CD14-positive monocyte (primary cell): ENCODE results near the gene SCAPER. TPM values are rescaled to one million over a fixed set of nuclear protein-coding genes. Genes with fewer than 3 reads are reported as not detected.

Experiments
- DNase-seq, 3 donors: peaks; one replicate each; pipeline ENCODE4 v3.0.0-alpha.2; 2011 to 2022
- H2AFZ ChIP-seq: 2 replicates; pipeline ENCODE4 v1.6.0; 2012; ENCODE audit warnings: mild to moderate bottlenecking, low read depth, low read length, inconsistent platforms; ENCODE audit not compliant: insufficient read depth, poor library complexity, severe bottlenecking
- H3K27ac ChIP-seq, 2 donors: 1 replicate in 1 of 2; 2 replicates in 1 of 2; pipeline ENCODE4 v1.5.1; 2012 to 2013; ENCODE audit warnings: low read length in 2 of 2, control low read depth in 1 of 2, inconsistent platforms in 1 of 2, low read depth in 1 of 2, mild to moderate bottlenecking in 1 of 2
- H3K27me3 ChIP-seq, 2 donors: one replicate each; pipeline versions ENCODE4 v1.6.0 to v1.6.1; 2011 to 2013; ENCODE audit warnings: low read length in 2 of 2; ENCODE audit not compliant: control insufficient read depth in 2 of 2, insufficient read depth in 2 of 2
- H3K36me3 ChIP-seq, 2 donors: replicated peaks in 1 of 2; 1 replicate in 1 of 2; 2 replicates in 1 of 2; pipeline versions ENCODE4 v1.5.1 to v1.6.1; 2012 to 2013; ENCODE audit warnings: low read length in 2 of 2, control low read depth in 1 of 2, inconsistent platforms in 1 of 2, mild to moderate bottlenecking in 1 of 2; ENCODE audit not compliant: insufficient read depth in 2 of 2, control insufficient read depth in 1 of 2
- H3K4me1 ChIP-seq, 2 donors: 1 replicate in 1 of 2; 2 replicates in 1 of 2; pipeline versions ENCODE4 v1.5.1 to v1.6.1; 2012 to 2013; ENCODE audit warnings: low read length in 2 of 2, control low read depth in 1 of 2, inconsistent platforms in 1 of 2, mild to moderate bottlenecking in 1 of 2, moderate library complexity in 1 of 2; ENCODE audit not compliant: insufficient read depth in 2 of 2, control insufficient read depth in 1 of 2
- H3K4me2 ChIP-seq: replicated peaks from 2 replicates; pipeline ENCODE3; 2012; ENCODE audit warnings: low read length, moderate library complexity, mild to moderate bottlenecking; ENCODE audit not compliant: poor library complexity, severe bottlenecking; ENCODE audit errors: extremely low read depth
- H3K4me3 ChIP-seq, 3 experiments: fragments of 200-600 bp in 1 of 3; sonication (generic) in 1 of 3; replicated peaks in 1 of 3; 1 replicate in 2 of 3; 2 replicates in 1 of 3; pipeline ENCODE4 v1.5.1; 2011 to 2013; ENCODE audit warnings: low read length in 3 of 3, mild to moderate bottlenecking in 3 of 3, control low read depth in 2 of 3, low read depth in 2 of 3, inconsistent platforms in 1 of 3, moderate library complexity in 1 of 3
- H3K79me2 ChIP-seq: 2 replicates; pipeline ENCODE4 v1.6.0; 2012; ENCODE audit warnings: mild to moderate bottlenecking, control low read depth, inconsistent platforms, low read length, moderate library complexity; ENCODE audit not compliant: insufficient read depth
- H3K9ac ChIP-seq: 2 replicates; pipeline ENCODE4 v1.6.0; 2017; ENCODE audit warnings: low read length, mild to moderate bottlenecking; ENCODE audit not compliant: insufficient read depth, poor library complexity, severe bottlenecking
- H3K9me3 ChIP-seq, 2 donors: replicated peaks in 1 of 2; 1 replicate in 1 of 2; 2 replicates in 1 of 2; pipeline versions ENCODE4 v1.5.1 to v1.6.1; 2012 to 2013; ENCODE audit warnings: low read length in 2 of 2, control low read depth in 1 of 2; ENCODE audit not compliant: control insufficient read depth in 1 of 2, insufficient read depth in 1 of 2
- H4K20me1 ChIP-seq: 2 replicates; pipeline ENCODE4 v1.6.0; 2012; ENCODE audit warnings: mild to moderate bottlenecking, low read length, control low read depth, moderate library complexity; ENCODE audit not compliant: insufficient read depth
- H3K27ac Mint-ChIP-seq, 7 donors: one replicate each; pipeline ENCODE4 v1.8.0; 2020; ENCODE audit warnings: mild to moderate bottlenecking in 7 of 7, mixed read lengths in 7 of 7, moderate library complexity in 6 of 7, inconsistent platforms in 2 of 7
- H3K27me3 Mint-ChIP-seq, 3 donors: one replicate each; pipeline ENCODE4 v1.8.0; 2021 to 2022; ENCODE audit warnings: low read depth in 3 of 3, mild to moderate bottlenecking in 3 of 3, mixed read lengths in 3 of 3, moderate library complexity in 3 of 3, inconsistent platforms in 1 of 3
- H3K36me3 Mint-ChIP-seq, 2 donors: one replicate each; pipeline ENCODE4 v1.8.0; 2020; ENCODE audit warnings: mixed read lengths in 2 of 2, inconsistent platforms in 1 of 2, mild to moderate bottlenecking in 1 of 2
- H3K4me1 Mint-ChIP-seq: one replicate; pipeline ENCODE4 v1.8.0; 2020; ENCODE audit warnings: mild to moderate bottlenecking, mixed read lengths
- H3K4me3 Mint-ChIP-seq, 2 donors: one replicate each; pipeline ENCODE4 v1.8.0; 2020; ENCODE audit warnings: mild to moderate bottlenecking in 2 of 2, mixed read lengths in 2 of 2, moderate library complexity in 1 of 2
- H3K9me3 Mint-ChIP-seq, 7 donors: one replicate each; pipeline ENCODE4 v1.8.0; 2020 to 2022; ENCODE audit warnings: mixed read lengths in 7 of 7, mild to moderate bottlenecking in 6 of 7, moderate library complexity in 6 of 7, inconsistent platforms in 2 of 7
- WGBS: methylation state at CpG from one replicate; pipeline ENCODE4 v1.1.5; 2013; ENCODE audit warnings: missing lambda C conversion rate; ENCODE audit not compliant: insufficient coverage; 5-methylcytosine and 5-hydroxymethylcytosine counted together
- intact Hi-C, 2 donors: fragments of 100-400 bp; cut with micrococcal nuclease; formaldehyde crosslinking; loops; one replicate each; pipeline versions ENCODE4 v1.15.0 to v1.15.1; 2023
- polyA plus RNA-seq, 3 donors: library from polyadenylated mRNA; depleted of rRNA in 1 of 3; unstranded in 2 of 3; stranded (reverse) in 1 of 3; fragments of 300-500 nt in 2 of 3; fragments of >200 nt in 1 of 3; fragmentation: Illumina TruSeq in 2 of 3; gene quantifications; 1 replicate in 2 of 3; 2 replicates in 1 of 3; pipeline ENCODE4 v1.2.3, GENCODE V29; 2012 to 2021
- TF ChIP-seq, protein P1 (sequence below): fragments of 200-600 bp; IDR thresholded peaks from one replicate; pipeline ENCODE4 v1.8.0; 2022; ENCODE audit warnings: antibody characterized with exemption, mild to moderate bottlenecking

The SCAPER gene
- polyA plus RNA-seq, 3 donors, result 2.5 to 5.4 (median 4.2) TPM

DNA sequence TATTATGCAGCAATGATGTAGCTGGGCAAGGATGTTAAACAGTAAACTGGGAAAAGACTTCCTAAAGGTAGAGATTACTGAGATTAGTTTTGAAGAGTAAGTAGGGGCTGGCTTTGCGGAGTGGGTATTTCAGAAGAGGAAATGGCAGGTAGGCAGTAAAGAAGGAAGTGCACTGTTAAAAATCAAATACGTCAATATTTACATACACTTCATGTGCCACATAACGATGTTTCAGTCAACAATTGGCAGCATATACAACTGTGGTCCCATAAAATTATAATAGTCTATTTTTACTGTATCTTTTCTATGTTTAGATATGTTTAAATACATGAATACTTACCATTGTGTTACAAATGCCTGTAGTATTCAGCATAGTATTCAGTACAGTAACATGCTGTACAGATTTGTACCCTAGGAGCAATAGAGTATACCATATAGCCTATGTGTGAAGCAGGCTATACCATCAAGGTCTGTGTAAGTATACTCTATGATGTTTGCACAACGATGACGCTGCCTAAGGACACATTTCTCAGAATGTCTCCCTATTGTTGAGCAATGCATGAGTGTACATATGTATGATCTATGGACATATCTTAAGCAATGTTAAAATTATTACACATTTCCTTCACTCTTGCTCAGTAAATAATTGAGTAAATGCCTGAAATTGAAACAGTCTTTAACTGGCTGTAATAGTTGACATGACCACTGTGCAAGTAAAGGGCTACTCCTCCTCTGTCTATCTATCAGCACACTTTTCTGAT is 371.9 kb downstream of the SCAPER start:
- peaks cover 0 to 3% (median 0%) of the 10 kb centered on the region in 7 donors for H3K9me3 Mint-ChIP-seq
- peaks cover 0 to 2% of the 10 kb centered on the region in 2 donors for H3K36me3 Mint-ChIP-seq
- peak overlapping the region in 1 of 2 donors; percentile 50 for H3K27ac ChIP-seq

DNA sequence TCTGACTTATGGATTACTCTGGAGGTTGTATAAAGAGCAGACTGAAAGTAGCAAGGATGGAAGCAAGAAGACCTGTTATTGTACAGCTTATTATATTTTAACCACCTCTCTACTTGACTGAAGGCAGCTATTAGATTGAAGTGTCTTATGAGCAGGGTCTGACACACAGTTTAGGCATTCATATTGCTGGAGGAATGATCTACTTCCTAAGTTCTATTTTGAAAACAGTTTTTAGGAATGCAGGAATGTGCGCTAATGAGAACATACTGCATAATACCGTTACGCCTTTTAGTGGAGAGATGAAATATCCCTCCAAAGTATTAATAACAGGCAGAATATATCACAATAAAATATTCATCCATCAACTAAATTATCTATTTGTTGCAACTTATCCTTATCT is 375.2 kb downstream of the SCAPER start:
- TF ChIP-seq, protein P1, sequence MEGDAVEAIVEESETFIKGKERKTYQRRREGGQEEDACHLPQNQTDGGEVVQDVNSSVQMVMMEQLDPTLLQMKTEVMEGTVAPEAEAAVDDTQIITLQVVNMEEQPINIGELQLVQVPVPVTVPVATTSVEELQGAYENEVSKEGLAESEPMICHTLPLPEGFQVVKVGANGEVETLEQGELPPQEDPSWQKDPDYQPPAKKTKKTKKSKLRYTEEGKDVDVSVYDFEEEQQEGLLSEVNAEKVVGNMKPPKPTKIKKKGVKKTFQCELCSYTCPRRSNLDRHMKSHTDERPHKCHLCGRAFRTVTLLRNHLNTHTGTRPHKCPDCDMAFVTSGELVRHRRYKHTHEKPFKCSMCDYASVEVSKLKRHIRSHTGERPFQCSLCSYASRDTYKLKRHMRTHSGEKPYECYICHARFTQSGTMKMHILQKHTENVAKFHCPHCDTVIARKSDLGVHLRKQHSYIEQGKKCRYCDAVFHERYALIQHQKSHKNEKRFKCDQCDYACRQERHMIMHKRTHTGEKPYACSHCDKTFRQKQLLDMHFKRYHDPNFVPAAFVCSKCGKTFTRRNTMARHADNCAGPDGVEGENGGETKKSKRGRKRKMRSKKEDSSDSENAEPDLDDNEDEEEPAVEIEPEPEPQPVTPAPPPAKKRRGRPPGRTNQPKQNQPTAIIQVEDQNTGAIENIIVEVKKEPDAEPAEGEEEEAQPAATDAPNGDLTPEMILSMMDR, result no peak
- Histone ChIP-seq H4K20me1 (no peaks in the 10 kb centered on the region), H3K79me2 (no peaks in the 10 kb centered on the region), H3K4me2 (no peak overlapping the region), H3K4me1 (peaks cover 13 to 20% of the 10 kb centered on the region in 2 donors), H3K9me3 (no peaks in the 10 kb centered on the region), H3K27me3 (no peaks in the 10 kb centered on the region), H3K9ac (no peak overlapping the region), H2AFZ (no peak overlapping the region), H3K27ac (no peak overlapping the region), H3K36me3 (no peaks in the 10 kb centered on the region), H3K4me3 (no peak overlapping the region)
- no CpG with 5 or more reads among the region's 3 CpGs for WGBS
- DNase-seq, result no peak
- H3K27ac Mint-ChIP-seq, result no peak overlapping the region
- H3K36me3 Mint-ChIP-seq, result peaks cover 3% of the 10 kb centered on the region in 2 donors
- H3K4me3 Mint-ChIP-seq, result no peak overlapping the region
- intact Hi-C loops, result no loop called here
- H3K9me3 Mint-ChIP-seq, result no peaks in the 10 kb centered on the region
- peaks cover 17% of the 10 kb centered on the region for H3K4me1 Mint-ChIP-seq
- peaks cover 0 to 3% (median 0%) of the 10 kb centered on the region in 3 donors for H3K27me3 Mint-ChIP-seq

More for the DNA sequence above, 371.9 kb downstream of the SCAPER start:
- intact Hi-C loops, result no loop called here
- H3K9ac ChIP-seq, result no peak overlapping the region
- no peaks in the 10 kb centered on the region for H3K79me2 ChIP-seq
- Mint-ChIP-seq H3K27me3 (peaks cover 0 to 3% (median 0%) of the 10 kb centered on the region in 3 donors), H3K4me3 (no peak overlapping the region), H3K4me1 (peaks cover 17% of the 10 kb centered on the region), H3K27ac (peak overlapping the region in 6 of 7 donors; percentile 32 to 84 (median 56))
- H3K36me3 ChIP-seq, result no peaks in the 10 kb centered on the region
- no peaks in the 10 kb centered on the region for H4K20me1 ChIP-seq
- no CpG with 5 or more reads among the region's 5 CpGs for WGBS
- H3K27me3 ChIP-seq, result no peaks in the 10 kb centered on the region
- TF ChIP-seq, protein P1, result no peak
- H3K4me2 ChIP-seq, result no peak overlapping the region
- H3K4me3 ChIP-seq, result no peak overlapping the region
- no peaks in the 10 kb centered on the region for H3K9me3 ChIP-seq
- no peak overlapping the region for H2AFZ ChIP-seq
- H3K4me1 ChIP-seq, result peaks cover 13 to 20% of the 10 kb centered on the region in 2 donors
- DNase-seq, result peak; percentile 54 to 83 (median 78)
